Small intestine (tissue), 7 donors: Measurements from ENCODE around the gene KCNAB2. TPM values are rescaled to one million over a fixed set of nuclear protein-coding genes. Genes with fewer than 3 reads are reported as not detected.

Source experiments
- DNase-seq, 2 donors: peaks; one replicate each; pipeline versions ENCODE4 v3.0.0 to v3.0.0-alpha.2; 2013
- FAIRE-seq: peaks from 2 replicates; lab custom pipeline; 2012; peaks lifted over from hg19 to GRCh38; lab: Jason Lieb, UNC
- H3K27ac ChIP-seq, 3 donors: one replicate each; pipeline ENCODE4 v1.5.1; 2013; ENCODE audit warnings: low read length in 2 of 3, mild to moderate bottlenecking in 2 of 3, control low read depth in 1 of 3, inconsistent platforms in 1 of 3, low read depth in 1 of 3, moderate library complexity in 1 of 3
- H3K27me3 ChIP-seq, 3 donors: one replicate each; pipeline ENCODE4 v1.6.1; 2013; ENCODE audit warnings: low read length in 3 of 3, inconsistent platforms in 1 of 3; ENCODE audit not compliant: control insufficient read depth in 3 of 3, insufficient read depth in 3 of 3
- H3K36me3 ChIP-seq, 3 donors: one replicate each; pipeline ENCODE4 v1.6.1; 2013; ENCODE audit warnings: low read length in 3 of 3, inconsistent platforms in 1 of 3, low read depth in 1 of 3, mild to moderate bottlenecking in 1 of 3, moderate library complexity in 1 of 3; ENCODE audit not compliant: control insufficient read depth in 3 of 3, insufficient read depth in 2 of 3
- H3K4me1 ChIP-seq, 3 donors: one replicate each; pipeline ENCODE4 v1.6.1; 2013; ENCODE audit warnings: low read length in 2 of 3, inconsistent platforms in 1 of 3, low read depth in 1 of 3, mild to moderate bottlenecking in 1 of 3, moderate library complexity in 1 of 3; ENCODE audit not compliant: control insufficient read depth in 3 of 3, insufficient read depth in 2 of 3
- H3K4me3 ChIP-seq, 3 donors: one replicate each; pipeline ENCODE4 v1.5.1; 2013; ENCODE audit warnings: low read length in 3 of 3, control low read depth in 1 of 3, inconsistent platforms in 1 of 3, low read depth in 1 of 3, mild to moderate bottlenecking in 1 of 3, moderate library complexity in 1 of 3
- H3K9me3 ChIP-seq, 2 donors: one replicate each; pipeline ENCODE4 v1.6.1; 2013; ENCODE audit warnings: low read depth in 1 of 2, low read length in 1 of 2; ENCODE audit not compliant: control insufficient read depth in 2 of 2, insufficient read depth in 1 of 2
- WGBS, 3 donors: extraction: QIAGEN DNeasy Blood & Tissue Kit; methylation state at CpG; one replicate each; pipeline ENCODE4 v1.1.7; 2013; 5-methylcytosine and 5-hydroxymethylcytosine counted together
- polyA plus RNA-seq, 4 donors: library from polyadenylated mRNA; stranded (reverse) in 3 of 4; unstranded in 1 of 4; fragments of 200-250 nt in 3 of 4; fragments of 120-200 nt in 1 of 4; gene quantifications; one replicate each; pipeline versions ENCODE4 v1.2.1 to v1.2.3, GENCODE V29; 2013
- donor health status: healthy with polysubstance abuse.
- donor health status: control.
- donor health status: control.
- donor health status: Bipolar disorder and iron deficiency.
- donor health status: healthy.

KCNAB2 gene
- polyA plus RNA-seq, 4 donors: 1.1 to 35.7 (median 5.3) TPM

DNA sequence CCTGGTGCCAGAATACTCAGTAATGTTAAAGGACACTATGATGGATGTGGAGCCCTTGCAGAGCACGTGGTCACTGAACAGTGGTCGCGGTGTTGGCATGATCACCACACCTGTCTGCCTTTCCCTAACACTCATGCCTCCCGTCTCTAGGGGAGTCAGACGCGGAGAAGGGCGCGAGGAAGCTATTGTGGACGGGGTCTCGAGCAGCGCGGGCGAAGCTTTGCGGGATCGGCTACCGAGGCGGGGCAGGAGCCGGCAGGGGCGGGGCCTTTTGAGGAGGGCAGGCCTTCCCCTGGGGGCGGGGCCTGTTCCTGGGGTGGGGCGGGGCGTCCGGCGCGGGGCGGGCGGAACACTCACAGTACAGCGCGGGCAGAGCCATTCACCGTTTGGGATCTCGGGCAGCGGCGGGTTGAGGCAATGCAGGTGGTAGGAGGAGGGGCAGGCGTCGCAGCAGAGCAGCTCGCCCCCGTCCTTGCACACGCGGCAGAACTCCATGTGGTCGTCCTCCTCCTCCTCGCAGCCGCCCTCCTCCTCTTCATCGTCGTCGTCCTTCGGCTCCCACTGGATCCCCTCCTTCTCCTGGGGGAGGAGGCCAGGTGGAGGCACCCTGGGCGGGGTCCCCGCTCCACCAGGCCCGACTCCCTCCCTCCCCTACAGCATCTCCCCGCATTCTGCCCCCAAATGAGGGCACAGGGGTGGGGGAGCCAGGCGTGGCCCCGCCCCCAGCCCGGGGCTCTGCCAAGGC, 103.0 kb downstream of the KCNAB2 start:
- WGBS, 3 donors: 6 to 10% (median 6%) methylated on average over 35 to 53 of the region's 53 CpGs
- DNase-seq (peak; percentile 49 to 53), FAIRE-seq (no peak)
- H3K27ac ChIP-seq: no peak overlapping the region
- peaks cover 2 to 19% (median 5%) of the 10 kb centered on the region in 3 donors for H3K27me3 ChIP-seq
- no peaks in the 10 kb centered on the region for H3K9me3 ChIP-seq
- peak overlapping the region in 1 of 3 donors; percentile 8 for H3K4me3 ChIP-seq
- no peaks in the 10 kb centered on the region for H3K36me3 ChIP-seq
- no peaks in the 10 kb centered on the region for H3K4me1 ChIP-seq

DNA sequence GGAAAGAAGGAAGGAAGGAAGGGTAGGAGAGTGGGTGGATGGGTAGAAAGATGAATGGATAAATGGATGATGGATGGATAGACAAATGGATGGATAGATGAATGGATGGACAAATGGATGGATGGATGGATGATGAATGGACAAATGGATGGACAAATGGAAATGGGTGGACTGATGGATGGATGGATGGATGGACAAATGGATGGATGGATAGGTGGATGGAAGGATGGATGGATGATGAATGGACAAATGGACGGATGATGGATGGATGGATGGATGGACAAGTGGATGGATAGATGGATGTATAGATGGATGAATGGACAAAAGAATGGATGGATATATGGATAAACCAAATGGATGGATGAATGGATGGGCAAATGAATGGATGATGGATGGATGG, 103.9 kb downstream of the KCNAB2 start:
- no peak overlapping the region for H3K4me3 ChIP-seq
- H3K9me3 ChIP-seq: no peaks in the 10 kb centered on the region
- no peak overlapping the region for H3K27ac ChIP-seq
- H3K27me3 ChIP-seq: peaks cover 2 to 19% (median 5%) of the 10 kb centered on the region in 3 donors
- no peak for DNase-seq
- no peak for FAIRE-seq
- no peaks in the 10 kb centered on the region for H3K4me1 ChIP-seq
- WGBS, 3 donors: 88 to 97% (median 94%) methylated on average over 1 of the region's 1 CpG
- no peaks in the 10 kb centered on the region for H3K36me3 ChIP-seq

DNA sequence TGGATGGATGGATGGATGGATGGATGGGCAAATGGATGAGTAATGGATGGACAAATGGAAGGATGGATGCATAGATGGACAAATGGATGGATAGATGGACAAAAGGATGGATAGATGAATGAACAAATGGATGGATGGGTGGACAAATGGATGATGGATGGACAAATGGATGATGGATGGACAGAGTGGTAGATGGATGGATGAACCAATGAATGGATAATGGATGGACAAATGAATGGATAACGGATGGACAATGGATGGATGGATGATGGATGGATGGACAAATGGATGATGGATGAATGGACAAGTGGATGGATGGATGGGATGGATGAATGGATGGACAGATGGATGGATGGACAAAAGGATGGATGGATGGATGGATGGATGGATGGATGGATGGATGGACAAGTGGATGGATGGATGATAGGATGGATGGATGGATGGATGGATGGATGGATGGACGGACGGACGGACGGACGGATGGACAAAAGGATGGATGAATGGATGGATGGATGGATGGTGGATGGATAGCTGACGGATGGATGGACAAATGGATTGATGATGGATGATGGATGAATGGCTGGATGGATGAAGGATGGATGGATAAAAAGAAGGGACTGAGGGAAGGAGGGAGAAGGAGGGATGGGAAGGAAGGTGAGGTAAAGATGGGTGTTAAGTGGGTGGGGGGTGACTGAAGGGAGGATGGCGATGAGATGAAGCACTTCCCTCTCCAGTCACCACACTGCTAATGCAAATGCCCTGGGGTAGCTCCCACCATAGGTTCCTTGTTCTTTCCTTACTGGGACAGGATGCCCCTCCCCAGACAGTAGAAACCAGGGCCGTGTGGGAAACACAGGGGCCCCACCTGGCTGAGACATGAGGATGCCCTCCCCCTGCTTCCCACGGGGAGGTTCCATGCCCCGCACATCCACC, 104.6 kb downstream of the KCNAB2 start:
- H3K9me3 ChIP-seq: no peaks in the 10 kb centered on the region
- H3K4me1 ChIP-seq: no peaks in the 10 kb centered on the region
- H3K27me3 ChIP-seq: peaks cover 2 to 19% (median 5%) of the 10 kb centered on the region in 3 donors
- H3K36me3 ChIP-seq: no peaks in the 10 kb centered on the region
- no peak overlapping the region for H3K4me3 ChIP-seq
- 65 to 93% (median 90%) methylated on average over 10 to 11 of the region's 11 CpGs for WGBS, 3 donors
- DNase-seq: no peak
- no peak for FAIRE-seq
- H3K27ac ChIP-seq: no peak overlapping the region

Other genes with a start within 250 kb of the KCNAB2 start
- gene NPHP4, start 53.5 kb upstream of the KCNAB2 start, polyA plus RNA-seq: 10 to 100 TPM in 1 of 4 donors, 1 to 10 TPM in 3; 1.4 to 10.0 (median 2.8) TPM
- 1 to 10 TPM in 1 of 4 donors, under 1 TPM in 2, not detected in 1; 0.28 to 1.8 (median 0.67) TPM for gene CHD5, start 134.4 kb downstream of the KCNAB2 start, polyA plus RNA-seq
- gene RPL22, start 153.7 kb downstream of the KCNAB2 start, polyA plus RNA-seq: 1,000 to 10,000 TPM in 1 of 4 donors, 100 to 1,000 TPM in 3; 207 to 1,045 (median 359) TPM
- gene RNF207, start 160.2 kb downstream of the KCNAB2 start, polyA plus RNA-seq: 10 to 100 TPM in 2 of 4 donors, 1 to 10 TPM in 2; 5.1 to 40.0 (median 17.6) TPM
- 10 to 100 TPM; 16.5 to 51.7 (median 31.4) TPM for gene ICMT, start 190.1 kb downstream of the KCNAB2 start, polyA plus RNA-seq
- gene HES3, start 198.3 kb downstream of the KCNAB2 start, polyA plus RNA-seq: not detected
- 10 to 100 TPM in 3 of 4 donors, 1 to 10 TPM in 1; 6.5 to 34.9 (median 22.3) TPM for gene GPR153, start 215.2 kb downstream of the KCNAB2 start, polyA plus RNA-seq